Bronchial epithelial cell (primary cell): ENCODE results near the gene RAF1. TPM values are rescaled to one million over a fixed set of nuclear protein-coding genes. Genes with fewer than 3 reads are reported as not detected.
"Not testable (repeated sequence)": the region's sequence is repeated elsewhere in the genome, so short reads cannot be mapped to it uniquely, and the experiment has no call there.

ENCODE experiments used
- DNase-seq: peaks from one replicate; pipeline ENCODE4 v3.0.0-alpha.2; 2010; ENCODE audit warnings: low read depth
- FAIRE-seq: peaks from 2 replicates; lab custom pipeline; 2011; peaks lifted over from hg19 to GRCh38; lab: Jason Lieb, UNC
- H3K27me3 ChIP-seq: 2 replicates; pipeline ENCODE4 v1.5.1; 2011; ENCODE audit warnings: low read length; ENCODE audit not compliant: control insufficient read depth, insufficient read depth
- H3K36me3 ChIP-seq: 2 replicates; pipeline ENCODE4 v1.5.1; 2011; ENCODE audit warnings: low read length; ENCODE audit not compliant: control insufficient read depth, insufficient read depth
- H3K4me3 ChIP-seq: 2 replicates; pipeline ENCODE4 v1.5.1; 2011; ENCODE audit warnings: mild to moderate bottlenecking, low read depth, low read length, control low read depth
- total RNA-seq: library from RNA; depleted of rRNA; stranded (reverse); fragments of >200 nt; gene quantifications from 2 replicates; pipeline ENCODE4 v1.2.1, GENCODE V29; 2014
- TF ChIP-seq, protein P1 (sequence below): IDR thresholded peaks from 2 replicates; pipeline ENCODE4 v1.5.1; 2011; ENCODE audit warnings: mild to moderate bottlenecking, moderate library complexity, low read length, control low read depth, inconsistent platforms; ENCODE audit not compliant: insufficient read depth, severe bottlenecking

Gene RAF1
- total RNA-seq, 1 donor from 2014 or later = 83.5 TPM

DNA sequence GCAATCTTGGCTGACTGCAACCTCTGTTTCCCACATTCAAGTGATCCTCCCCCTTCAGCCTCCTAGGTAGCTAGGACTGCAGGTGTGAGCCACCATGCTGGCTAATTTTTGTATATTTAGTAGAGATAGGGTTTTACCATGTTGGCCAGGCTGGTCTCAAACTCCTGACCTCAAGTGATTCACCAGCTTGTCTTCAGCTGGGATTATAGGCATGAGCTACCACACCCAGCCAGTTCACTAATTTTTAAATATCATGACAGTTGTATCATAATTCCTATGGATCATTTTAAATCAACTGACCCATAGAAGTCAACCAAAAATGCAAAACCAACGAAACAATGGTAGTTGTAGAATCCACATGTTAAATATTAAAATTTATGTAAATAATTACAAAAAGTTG is 35.1 kb downstream of the RAF1 start:
- H3K36me3 ChIP-seq = no peaks in the 10 kb centered on the region
- H3K4me3 ChIP-seq = no peak overlapping the region
- no peak for FAIRE-seq
- TF ChIP-seq, protein P1, sequence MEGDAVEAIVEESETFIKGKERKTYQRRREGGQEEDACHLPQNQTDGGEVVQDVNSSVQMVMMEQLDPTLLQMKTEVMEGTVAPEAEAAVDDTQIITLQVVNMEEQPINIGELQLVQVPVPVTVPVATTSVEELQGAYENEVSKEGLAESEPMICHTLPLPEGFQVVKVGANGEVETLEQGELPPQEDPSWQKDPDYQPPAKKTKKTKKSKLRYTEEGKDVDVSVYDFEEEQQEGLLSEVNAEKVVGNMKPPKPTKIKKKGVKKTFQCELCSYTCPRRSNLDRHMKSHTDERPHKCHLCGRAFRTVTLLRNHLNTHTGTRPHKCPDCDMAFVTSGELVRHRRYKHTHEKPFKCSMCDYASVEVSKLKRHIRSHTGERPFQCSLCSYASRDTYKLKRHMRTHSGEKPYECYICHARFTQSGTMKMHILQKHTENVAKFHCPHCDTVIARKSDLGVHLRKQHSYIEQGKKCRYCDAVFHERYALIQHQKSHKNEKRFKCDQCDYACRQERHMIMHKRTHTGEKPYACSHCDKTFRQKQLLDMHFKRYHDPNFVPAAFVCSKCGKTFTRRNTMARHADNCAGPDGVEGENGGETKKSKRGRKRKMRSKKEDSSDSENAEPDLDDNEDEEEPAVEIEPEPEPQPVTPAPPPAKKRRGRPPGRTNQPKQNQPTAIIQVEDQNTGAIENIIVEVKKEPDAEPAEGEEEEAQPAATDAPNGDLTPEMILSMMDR = no peak
- no peak for DNase-seq
- H3K27me3 ChIP-seq = no peaks in the 10 kb centered on the region

DNA sequence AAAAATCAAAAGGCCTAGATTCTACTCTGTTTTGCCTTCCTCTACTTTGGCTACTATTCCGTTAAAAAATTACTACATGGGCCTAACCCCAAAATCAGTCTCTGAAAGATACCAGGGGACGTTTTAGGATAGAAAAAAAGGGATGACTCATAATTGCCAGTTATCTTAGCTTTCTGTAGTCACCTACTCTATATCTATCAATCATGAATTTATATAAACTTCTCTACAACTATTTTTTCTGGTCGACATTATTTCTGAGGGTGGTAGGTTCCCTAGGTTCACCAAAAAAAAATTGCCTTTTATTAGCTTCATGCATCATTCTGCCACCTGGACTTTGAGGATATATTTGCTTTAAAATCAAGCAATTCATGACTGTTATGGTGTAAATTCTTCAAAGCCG is 36.5 kb downstream of the RAF1 start:
- TF ChIP-seq, protein P1 = no peak
- FAIRE-seq (no peak), DNase-seq (no peak)
- Histone ChIP-seq H3K27me3 (no peaks in the 10 kb centered on the region), H3K4me3 (no peak overlapping the region), H3K36me3 (no peaks in the 10 kb centered on the region)

DNA sequence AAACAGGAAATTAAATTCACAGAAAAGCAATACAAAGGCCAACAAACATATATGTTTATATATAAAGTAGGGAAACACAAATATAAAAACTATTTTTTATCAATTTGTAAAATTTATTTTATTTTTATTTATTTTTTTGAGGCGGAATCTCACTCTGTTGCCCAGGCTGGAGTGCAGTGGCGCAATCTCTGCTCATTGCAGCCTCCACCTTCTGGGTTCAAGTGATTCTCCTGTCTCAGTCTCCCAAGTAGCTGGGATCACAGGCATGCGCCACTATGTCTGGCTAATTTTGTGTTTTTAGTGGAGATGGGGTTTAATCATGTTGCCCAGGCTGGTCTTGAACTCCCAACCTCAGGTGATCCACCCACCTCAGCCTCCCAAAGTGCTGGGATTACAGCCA is 39.0 kb downstream of the RAF1 start:
- FAIRE-seq, H3K27me3 ChIP-seq, DNase-seq, H3K36me3 ChIP-seq, H3K4me3 ChIP-seq: not testable (repeated sequence)

DNA sequence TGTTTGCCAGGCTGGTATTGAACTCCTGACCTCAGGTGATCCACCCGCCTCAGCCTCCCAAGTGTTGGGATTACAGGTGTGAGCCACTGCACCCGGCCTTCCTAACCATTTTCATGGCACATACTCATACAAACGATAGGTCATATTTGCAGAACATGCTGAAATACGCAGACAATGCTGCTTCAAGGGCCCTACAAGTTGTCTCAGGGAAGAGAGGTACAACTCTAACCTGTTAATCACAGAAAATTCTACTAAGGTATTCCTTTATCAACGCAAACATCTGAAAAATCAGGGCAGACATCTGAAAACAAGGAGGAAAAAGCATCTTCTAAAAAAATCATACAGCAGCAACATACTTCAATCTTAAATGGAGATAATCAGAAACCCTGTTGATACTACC is 39.9 kb downstream of the RAF1 start:
- Histone ChIP-seq H3K36me3 (no peaks in the 10 kb centered on the region), H3K27me3 (no peaks in the 10 kb centered on the region), H3K4me3 (no peak overlapping the region)
- DNase-seq (no peak), FAIRE-seq (no peak)
- TF ChIP-seq, protein P1 = no peak

DNA sequence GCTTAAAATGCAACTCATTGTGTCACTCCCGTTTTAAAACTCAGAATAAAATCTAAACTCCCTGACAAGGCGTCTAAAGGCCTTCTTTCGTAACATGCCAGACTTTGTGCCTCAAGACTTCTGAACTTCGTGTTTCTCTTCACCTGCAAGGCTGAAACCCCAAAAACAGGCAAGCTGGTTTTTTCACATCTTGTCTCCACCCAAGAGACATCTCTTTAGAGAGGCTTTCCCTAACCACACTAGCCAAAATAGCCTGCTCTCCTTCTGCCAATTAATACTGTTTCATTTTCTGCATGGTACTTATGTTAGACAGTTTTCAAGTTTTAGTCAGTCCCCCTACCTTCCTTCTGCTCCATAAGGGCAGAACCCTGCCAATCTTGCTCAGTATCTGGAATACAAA is 41.6 kb downstream of the RAF1 start:
- no peak for DNase-seq
- FAIRE-seq = no peak
- TF ChIP-seq, protein P1 = no peak
- H3K36me3 ChIP-seq = peaks cover 4% of the 10 kb centered on the region
- no peak overlapping the region for H3K4me3 ChIP-seq
- no peaks in the 10 kb centered on the region for H3K27me3 ChIP-seq

DNA sequence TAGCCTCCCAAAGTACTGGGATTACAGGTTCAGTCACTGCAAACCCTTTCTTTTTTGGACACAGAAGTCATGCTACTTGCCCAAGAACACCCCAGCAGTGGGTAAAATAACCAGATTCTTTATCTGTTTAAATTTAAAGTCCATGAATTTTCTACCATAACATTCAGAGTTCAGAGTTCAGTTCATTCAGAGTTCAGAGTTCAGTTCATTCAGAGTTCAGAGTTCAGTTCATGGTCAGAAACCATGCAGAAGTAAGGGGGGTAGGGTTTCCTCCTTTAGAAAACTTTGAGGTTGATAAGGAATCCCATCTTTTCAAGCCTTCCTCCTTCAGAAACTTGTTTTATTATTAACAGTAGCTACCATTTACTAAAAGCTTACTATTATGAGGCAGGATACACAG is 43.2 kb downstream of the RAF1 start:
- FAIRE-seq (no peak), DNase-seq (no peak)
- Histone ChIP-seq H3K4me3 (no peak overlapping the region), H3K27me3 (no peaks in the 10 kb centered on the region), H3K36me3 (peaks cover 5% of the 10 kb centered on the region)
- TF ChIP-seq, protein P1 = no peak
